ELR (cell line): ENCODE results near the gene FSD1L.

ENCODE experiments used
- DNase-seq: peaks from one replicate; pipeline ENCODE4 v3.0.0-alpha.2; 2015; ENCODE audit warnings: low read depth

FSD1L gene

DNA sequence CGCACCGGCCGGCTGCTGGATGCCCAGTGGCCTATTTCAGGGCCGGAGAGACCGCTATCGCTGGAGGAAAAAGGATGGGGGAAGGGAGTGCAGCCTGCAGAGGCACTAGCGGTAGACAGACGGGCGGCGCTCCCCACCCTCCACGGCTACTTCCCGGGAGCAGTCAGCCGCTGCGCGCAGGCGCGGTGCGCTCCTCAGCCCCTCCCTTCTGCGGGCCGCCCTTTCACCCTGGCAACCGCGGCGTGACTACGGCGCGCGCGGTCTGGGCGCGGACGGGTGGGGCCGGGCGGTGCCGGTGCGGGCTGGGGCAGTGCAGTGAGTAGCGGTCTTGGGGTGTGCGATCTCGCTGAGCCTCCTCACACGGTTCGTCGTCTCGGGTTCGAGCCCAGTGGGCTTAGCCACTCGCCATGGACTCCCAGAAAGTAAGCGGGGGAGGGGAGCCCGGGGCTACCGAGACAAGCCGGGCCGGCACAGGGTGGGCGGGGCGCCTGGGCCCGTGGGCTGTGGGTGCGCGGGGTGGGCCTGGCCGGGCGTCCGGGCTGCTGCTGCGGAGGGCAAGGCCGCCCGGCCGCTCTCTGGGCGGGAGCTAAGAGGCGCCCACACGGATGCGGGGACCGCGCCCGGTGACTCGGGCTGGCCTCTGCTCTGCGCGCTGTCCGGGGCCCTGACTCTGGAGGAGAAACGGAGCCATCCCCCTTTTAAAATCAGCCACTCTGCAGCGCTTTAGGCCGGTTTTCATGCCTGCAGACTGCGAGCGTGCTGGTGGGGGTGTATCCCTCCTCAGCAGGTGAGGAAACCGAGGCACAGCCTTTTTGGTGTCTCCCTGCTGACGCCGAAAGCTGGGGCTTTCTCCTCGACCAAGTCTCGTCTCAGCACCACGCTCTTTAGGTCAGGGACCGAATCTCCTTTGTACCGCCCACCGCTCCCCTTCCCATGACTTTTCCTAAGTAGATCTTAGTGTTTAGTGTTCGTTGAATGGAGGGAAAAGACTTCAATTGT is at the start of gene FSD1L:
Gene FSD1L, plus strand, starts transcription at position 221 of the 999 bp plus-strand sequence. Its CDS starts 187 bp downstream, at position 408.
- DNase-seq, result peak; percentile 95

DNA sequence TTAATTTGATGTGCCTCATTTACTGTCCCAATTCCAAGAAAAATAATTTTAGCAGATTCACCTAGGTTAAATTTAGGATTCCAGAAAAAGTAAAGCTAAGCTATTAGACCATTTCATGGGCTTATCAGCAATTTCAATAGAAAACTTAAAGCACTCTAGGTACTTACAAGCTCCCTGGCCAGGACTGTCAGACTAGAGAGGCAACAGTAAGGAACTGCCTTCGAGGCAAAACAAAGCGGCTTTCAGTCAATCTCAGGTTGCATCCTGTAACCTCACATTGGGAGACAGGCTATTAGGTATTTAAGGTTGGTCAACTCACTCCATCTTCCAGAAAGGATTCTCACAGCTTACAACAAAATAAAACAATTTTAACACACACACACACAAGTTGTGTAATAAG is 48.7 kb upstream of the FSD1L start:
- DNase-seq, result no peak

DNA sequence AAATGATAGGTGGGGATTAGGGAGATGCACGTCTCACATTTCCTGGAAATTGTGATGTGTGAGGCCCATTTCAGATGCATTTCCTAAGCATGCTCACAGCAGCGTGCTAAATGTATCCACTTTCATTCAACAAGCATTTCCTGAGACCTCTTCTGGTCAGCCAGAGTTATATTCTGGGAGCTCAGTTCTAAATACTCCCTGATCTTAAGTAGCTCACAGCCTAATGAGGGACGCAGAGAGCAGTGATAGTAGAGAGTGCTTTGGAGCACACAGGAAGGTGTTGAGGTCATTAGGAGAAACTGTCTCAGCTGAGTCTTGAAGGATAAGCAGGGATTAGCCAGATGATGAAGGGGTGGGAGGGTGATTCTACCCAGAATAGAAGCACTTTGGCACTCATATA is 46.2 kb upstream of the FSD1L start:
- DNase-seq, result peak; percentile 39

DNA sequence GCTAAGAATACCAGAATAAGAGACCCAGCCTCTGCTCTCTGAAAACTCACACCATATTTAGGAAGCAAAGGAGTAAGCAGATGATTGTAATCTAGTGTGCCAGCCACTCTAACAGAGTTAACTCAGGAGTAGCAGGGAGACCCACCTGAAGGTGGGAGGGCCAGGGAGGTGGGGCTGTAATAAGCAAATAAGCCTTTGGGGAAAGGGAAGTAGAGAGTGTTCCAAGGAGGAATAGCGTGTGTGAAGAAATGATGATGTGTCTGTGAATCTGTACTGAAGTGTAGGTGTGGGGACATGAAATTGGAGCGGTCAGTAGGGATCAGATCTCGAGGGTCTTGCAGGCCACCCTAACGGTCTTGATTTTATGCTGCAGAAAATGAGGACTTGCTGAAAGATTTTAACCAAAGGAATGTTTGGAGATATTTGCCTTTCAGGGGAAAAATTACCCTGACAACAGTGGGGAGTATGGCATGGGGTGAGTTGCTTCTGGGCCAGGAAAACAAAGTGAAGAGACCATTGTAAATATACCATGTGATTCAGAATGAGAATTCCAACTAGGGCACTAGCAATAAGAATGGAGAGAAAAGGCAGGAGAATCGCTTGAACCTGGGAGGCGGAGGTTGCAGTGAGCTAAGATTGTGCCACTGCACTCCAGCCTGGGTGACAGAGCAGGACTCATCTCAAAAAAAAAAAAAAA is 44.1 kb upstream of the FSD1L start:
- DNase-seq, result no peak

DNA sequence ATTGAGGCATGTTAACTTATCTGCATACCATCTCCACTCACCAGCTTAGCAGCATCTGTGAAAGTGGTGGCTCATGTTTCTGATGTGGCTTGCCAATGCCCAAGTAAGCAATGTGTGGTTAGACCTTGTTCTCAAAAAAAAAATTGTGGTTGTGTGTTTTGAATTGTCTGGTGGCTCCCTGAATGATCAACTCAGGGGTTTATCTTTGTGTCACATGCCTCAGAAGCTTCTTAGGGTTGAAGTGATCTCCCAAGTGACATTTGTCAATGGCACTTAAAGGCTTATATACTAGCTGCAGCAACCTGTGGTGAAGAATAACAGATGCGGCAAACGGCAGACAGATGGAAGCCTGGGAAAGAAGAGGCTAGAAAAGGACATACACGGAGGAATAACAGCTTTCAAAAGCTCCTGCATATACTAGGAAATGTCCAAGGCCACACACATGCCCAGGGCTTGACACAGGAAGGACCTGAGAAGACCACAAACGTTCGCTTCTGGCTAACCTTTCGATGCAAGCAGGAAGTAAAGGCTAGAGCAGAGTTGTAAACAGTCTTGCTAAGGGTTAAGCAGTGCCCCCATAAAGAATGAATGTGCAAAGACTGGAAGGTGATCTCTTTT is 42.2 kb upstream of the FSD1L start:
- DNase-seq, result peak; percentile 20

DNA sequence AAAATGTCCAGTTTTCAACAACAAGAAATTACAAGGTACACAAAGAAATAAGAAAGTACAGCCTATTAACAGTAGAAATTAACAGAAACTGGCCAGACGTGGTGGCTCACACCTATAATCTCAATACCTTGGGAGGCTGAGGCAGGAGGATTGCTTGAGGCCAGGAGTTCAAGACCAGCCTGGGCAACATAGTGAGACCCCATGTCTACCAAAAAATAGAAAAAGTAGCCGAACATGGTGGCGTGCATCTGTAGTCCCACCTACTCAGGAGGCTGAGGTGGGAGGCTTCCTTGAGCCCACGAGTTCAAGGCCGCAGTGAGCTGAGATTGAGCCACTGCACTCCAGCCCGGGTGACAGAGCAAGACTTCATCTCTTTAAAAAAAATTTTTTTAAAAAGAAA is 41.5 kb upstream of the FSD1L start:
- DNase-seq, result no peak

DNA sequence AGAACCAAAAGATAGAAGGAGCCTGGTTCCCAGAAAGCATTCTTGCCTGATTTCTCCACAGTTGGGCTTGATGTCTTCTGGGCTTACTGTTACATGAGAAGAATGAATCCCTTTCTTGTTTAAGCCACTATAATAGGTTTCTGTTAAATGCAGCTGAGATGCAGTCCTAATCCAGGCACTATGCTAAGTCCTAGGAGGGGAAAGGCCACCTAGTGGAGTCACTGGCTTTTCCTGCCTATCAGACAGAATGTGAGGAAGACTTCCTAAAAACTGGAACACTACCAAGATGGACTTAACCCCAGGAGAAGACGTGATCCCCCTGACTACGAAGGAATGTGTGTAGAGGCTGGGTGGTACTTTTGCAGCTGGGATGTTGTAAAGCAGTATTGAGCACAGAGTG is 34.3 kb upstream of the FSD1L start:
- DNase-seq, result peak; percentile 67

DNA sequence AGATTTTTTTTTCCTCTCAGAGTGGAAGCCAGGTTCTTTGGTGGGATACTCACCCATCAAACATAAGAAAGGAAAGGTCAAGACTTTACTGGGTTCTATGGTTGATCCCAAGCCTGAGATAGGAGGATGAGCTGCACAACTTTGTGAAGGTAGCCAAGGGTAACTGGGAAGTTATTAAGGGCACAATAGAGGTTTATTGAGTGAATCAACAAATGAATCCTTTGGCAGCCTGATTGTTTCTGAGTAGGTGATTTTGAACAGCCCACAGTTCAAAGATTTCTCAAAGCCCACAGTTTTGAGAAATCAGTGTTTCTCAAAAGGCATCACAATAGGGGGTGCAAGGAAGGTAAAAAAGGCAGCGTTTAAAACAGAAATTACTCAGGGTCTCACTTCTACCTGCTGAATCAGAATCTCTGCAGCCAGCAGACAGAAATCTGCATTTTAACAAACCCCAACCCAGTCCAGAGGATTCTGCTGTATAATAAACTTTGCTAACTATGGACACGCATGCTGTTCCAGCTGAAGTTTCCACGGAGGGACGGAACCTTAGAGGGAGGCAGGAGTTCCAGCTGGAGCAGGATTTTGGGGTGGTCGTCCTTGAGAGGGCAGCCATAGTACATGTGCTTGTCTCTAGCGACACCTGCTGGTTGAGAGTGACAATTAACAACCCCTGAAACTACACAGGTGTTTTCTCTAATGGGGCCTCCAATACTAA is 32.7 kb upstream of the FSD1L start:
- peak; percentile 71 for DNase-seq

DNA sequence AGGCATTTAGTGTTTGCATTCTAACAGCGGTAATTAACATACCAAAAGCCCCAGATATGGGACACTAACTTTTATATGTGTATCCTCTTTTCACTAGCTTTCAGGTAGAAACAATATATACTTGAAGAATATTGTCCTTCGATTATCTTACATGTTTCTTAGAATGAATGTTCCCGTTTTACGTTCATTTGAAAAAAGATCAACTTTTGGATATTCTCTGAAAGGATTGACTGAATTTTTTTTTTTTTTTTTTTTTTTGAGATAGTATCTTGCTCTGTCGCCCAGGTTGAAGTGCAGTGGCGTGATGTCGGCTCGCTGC is 32.2 kb upstream of the FSD1L start:
- DNase-seq, result no peak

DNA sequence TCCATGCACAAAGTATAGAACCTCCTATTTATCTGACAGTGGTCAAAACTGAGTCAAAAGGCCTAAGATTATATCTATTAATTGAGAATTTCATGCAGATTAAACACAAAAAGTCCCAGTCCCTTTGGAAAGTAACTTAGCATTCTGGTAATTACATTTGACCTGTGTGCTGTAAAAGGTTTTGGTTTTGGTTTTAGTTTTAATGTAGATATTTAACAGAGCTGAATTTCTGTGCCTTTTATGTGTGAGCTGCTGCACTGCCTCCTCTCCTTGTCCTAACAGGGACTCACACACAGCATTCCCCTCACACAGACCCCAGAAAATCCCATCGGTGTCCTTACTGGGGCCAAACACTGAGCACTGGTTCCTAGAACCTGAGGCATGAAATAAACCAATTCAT is 31.0 kb upstream of the FSD1L start:
- DNase-seq, result no peak

DNA sequence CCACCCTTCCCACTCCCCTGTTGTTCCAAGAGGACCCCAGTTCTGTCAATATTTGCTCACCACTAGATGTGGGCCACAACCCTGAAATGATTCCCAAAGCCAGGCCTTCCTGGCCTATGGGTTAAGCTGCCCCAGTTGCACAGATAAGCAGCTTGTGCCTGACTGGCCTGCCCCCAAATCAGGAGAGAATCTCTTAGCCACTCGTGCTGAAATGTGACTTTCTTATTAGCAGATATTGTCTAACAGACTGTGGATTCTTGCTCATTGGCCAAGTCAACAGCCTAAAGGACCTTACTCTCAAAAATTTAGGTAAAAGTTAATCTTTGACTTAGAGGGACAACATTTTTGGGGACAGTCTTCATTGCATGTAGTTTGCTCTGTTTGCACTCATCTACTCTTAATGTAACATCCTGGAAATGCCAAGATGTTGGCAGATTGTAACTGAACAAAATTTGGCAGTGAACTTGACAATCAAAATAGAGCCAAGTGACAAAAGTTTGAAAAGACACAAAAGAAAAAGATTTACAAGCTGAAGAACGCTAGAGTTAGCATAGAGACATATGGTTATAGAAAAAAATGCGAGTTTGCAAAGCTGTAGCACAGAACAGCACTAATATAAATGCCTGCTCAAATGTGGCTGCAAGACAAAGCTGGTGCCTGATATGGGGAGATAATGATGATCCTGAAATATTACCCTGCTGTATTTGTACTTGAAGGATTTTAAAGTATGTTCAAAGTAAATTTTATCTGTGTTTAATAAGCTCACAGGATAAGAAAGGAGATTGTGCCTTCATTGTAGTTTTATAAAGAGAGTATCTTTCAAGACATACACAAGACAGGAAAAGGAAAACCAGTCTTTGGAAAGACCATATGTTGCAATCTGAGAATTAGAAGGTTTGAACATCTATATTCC is 29.0 kb upstream of the FSD1L start:
- no peak for DNase-seq

DNA sequence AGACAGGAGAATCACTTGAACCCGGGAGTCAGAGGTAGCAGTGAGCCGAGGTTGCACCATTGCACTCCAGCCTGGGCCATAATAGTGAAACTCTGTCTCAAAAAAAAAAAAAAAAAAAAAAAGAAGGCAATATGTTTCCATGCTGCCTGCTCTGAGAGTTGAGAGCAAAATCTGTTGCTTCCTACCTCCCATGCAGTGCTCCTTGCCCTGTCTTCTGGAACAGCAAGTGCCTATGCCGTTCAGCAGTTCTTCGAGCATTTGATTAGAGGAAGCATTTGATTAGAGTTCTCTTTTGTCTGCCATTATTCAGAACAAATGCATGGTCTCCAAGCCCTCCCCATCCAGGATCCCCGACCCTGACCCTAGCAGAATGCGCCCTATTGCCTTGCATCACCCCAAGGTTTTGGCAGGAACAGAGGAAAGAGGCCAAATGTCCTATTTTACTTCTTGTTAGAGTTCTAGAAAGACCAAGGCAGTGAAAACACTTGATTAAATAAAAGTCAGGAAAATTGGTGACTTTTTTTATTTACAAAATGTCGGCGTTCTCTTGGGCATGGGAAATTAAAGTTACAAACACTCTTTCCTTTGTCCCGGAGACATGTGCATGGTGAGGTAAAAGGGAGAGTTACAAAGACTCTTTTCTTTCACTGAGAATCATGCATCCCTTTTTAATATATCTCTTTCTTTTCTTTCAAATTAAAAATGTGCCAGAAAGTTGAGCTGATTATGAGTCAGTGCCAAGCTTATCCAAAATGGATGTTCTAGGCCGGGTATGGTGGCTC is 27.8 kb upstream of the FSD1L start:
- no peak for DNase-seq

DNA sequence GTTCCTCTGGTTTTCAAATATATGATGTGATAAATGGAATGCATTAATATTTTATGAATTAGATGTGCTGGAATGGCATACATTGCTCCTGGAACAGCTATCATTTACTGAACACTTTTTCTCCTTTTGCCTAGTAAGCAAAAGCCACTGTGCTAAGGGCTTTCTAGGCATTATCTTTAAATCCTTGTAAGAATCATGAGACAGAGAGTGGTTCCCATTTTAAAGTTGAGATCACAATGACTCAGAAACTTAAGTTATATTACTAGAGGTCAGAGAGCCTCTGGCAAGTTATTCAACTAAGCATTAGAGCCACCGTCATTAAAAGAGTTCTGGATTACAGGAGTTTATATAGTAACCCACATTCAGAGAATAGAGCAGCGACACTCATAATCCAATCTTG is 26.7 kb upstream of the FSD1L start:
- DNase-seq, result peak; percentile 18

DNA sequence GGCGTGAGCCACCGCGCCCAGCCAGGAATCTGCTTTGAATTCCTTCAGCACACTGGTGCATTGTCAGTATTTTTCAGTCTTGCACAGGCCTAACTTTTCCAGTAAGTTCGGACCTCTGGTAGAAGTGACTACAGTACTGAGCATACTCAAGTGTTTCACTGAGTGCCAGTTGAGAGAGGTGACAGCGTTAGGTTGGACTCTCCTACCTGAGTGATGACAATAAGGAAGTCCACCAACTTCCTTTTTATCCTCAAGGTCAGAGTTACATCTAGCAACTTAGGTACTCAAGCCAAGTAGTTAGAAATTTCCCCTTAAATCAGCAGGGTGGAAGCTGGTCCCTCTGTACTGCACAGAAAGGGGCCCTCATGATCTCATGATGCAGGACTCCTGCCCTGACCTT is 26.0 kb upstream of the FSD1L start:
- DNase-seq, result no peak

DNA sequence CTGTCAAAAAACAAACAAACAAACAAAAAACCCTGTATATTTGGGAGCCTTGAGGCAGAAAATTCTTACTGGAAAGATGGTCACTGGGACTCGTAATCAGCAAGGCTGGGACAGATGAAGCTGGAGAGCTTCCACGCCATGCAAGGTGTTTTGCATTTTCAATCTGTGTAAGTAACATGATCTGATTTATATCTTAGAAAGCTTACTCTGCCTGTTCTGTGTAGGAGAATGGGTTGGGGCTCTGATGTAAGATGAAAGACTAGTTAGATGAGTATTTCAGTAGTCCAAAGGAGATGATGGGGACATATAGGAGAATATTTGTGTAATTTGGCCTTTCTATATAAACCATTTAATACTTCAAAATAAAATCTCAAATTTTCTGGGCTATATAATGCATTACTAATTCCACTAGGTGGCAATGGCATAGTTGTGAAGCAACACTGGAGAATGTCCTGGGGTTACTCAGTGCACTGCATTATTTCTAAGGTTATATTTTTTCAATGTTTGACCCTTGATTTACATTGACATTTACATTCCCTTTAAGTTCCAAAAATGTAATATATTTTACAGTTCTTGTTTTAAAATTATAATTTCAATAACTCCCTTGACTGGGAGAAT is 21.9 kb upstream of the FSD1L start:
- peak; percentile 67 for DNase-seq

DNA sequence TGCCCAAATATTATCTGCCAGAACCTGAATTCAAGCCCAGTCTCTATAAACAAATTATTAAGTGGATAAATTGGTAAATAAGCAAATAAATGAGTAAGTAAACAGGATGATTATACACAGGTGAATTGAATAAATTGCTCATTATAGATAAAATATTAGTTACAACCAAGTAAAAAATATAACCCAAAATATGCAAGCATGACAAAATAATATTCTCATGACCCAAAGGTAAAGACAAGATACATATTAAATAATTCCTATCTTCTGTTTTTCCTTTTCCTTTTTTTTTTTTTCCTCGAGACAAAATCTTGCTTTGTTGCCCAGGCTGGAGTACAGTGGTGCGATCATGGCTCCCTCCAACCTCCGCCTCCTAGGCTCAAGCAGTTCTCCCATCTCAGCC is 21.2 kb upstream of the FSD1L start:
- DNase-seq, result no peak

DNA sequence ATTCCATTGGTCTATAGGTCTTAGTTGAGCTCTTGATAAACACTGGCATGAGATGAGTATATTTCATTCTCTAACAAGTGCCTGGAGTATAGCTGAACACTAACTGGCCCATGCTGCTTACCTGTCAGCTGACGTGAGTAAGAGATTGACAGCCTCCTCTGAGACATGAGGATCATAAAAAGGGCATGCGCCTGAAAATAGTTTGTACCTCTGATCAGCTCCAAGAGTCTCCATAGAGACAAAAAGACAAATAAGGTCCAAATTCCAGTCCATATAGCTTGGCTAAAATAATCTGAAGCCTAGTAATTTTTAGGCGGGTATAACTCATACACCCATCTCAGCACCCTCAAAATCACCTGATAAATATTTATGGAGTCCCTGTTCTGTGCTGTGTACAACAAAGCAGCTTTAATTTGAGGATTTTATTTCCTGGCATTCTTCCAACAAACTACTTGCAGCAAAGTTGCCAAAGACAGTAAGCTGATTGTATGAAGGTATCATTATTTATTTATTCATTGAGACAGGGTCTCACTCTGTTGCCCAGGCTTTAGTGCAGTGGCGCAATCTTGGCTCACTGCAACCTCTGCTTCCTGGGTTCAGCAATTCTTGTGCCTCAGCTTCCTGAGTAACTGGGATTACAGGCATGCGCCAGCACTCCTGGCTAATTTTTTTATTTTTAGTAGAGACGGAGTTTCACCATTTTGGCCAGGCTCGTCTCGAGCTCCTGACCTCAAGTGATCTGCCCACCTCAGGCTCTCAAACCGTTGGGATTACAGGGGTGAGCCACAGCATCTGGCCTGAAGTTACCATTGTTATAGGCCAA is 16.2 kb upstream of the FSD1L start:
- no peak for DNase-seq

DNA sequence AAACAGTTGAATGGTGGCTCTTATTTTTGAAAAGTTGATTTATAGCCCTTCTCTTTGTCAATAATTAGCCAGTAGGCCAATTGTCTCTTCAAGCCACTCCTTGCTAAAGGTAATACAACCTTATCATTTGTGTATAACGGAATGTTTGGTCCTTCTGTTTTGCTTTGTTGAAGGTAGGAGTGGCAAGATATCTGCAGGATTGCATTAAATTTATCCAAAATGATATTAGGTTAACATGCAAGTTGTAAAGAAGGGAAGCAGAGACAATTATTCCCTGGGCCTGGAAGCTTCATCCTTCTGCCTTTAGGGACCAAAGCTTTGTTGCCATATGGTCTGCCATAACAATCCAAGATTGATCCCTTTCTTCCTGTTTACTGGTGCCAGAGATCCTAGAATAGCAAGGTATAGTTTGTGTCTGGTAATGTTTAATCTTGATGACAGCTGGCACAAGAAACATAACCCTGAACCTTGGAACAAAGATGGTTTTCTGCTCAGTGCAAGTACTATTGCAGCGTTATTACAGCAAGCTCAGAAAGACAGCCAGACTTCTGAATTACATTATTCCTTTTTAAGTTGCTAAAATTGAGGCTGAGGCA is 15.5 kb upstream of the FSD1L start:
- no peak for DNase-seq

DNA sequence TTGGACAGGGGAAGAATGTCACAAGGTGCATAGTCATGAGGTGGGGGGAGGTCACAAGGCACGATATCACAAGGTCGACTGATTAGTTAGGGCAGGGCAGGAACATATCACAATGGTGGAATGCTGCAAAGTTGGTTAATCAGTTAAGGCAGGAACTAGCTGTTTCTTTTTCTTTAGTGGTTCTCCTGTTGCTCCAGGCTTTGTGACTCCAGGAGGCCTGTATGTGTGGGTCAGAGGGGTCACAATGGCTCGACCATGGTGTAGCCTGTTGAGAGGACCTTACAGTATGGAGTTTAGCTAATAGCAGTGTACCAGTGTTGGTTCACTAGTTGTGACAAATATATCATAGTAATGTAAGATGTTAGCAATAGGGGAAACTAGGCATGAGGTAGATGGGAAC is 12.4 kb upstream of the FSD1L start:
- DNase-seq, result no peak
